NCI-H1436 (cell line): ENCODE measurements around the gene UVSSA.
A peak's percentile ranks its signal among the peaks of the same experiment; 100 is the strongest.
"Not testable (repeated sequence)": the region's sequence is repeated elsewhere in the genome, so short reads cannot be mapped to it uniquely, and the experiment has no call there.

ENCODE experiments used
- DNase-seq: peaks from one replicate; lab custom pipeline; 2025; lab: John Stamatoyannopoulos, UW

The UVSSA gene

GRCh38 chr4:1364217-1364616 is 17.2 kb downstream of the UVSSA start:
- DNase-seq, result no peak

GRCh38 chr4:1364748-1365147 is 17.7 kb downstream of the UVSSA start:
- no peak for DNase-seq

GRCh38 chr4:1365271-1366178 is 18.5 kb downstream of the UVSSA start:
- DNase-seq, result peak; percentile 92

- DNase-seq, result no peak
Observed at GRCh38 chr4:1366371-1367229, 19.6 kb downstream of the UVSSA start.

GRCh38 chr4:1367230-1367935 is 20.4 kb downstream of the UVSSA start:
- DNase-seq, result no peak

GRCh38 chr4:1367936-1368289 is 20.9 kb downstream of the UVSSA start:
- no peak for DNase-seq

GRCh38 chr4:1368421-1369090 is 21.5 kb downstream of the UVSSA start:
- DNase-seq, result no peak

GRCh38 chr4:1369091-1369450 is 22.1 kb downstream of the UVSSA start:
- DNase-seq, result no peak

GRCh38 chr4:1369479-1370079 is 22.6 kb downstream of the UVSSA start:
- no peak for DNase-seq

GRCh38 chr4:1370321-1371124 is 23.5 kb downstream of the UVSSA start:
- DNase-seq, result no peak

- DNase-seq, result no peak
Observed at GRCh38 chr4:1371176-1372165, 24.5 kb downstream of the UVSSA start.

- not testable (repeated sequence) for DNase-seq
Observed at GRCh38 chr4:1372576-1372975, 25.6 kb downstream of the UVSSA start.

- no peak for DNase-seq
Observed at GRCh38 chr4:1373892-1374705, 27.1 kb downstream of the UVSSA start.

GRCh38 chr4:1374706-1375045 is 27.7 kb downstream of the UVSSA start:
- no peak for DNase-seq

GRCh38 chr4:1375051-1375721 is 28.2 kb downstream of the UVSSA start:
- no peak for DNase-seq

- no peak for DNase-seq
Observed at GRCh38 chr4:1375761-1376322, 28.8 kb downstream of the UVSSA start.

- DNase-seq, result no peak
Observed at GRCh38 chr4:1376391-1376840, 29.4 kb downstream of the UVSSA start.
